Cardiac fibroblast (primary cell): ENCODE results near the gene TLR5.

Experiments used
- DNase-seq, 2 donors: peaks; one replicate each; pipeline versions ENCODE4 v3.0.0 to v3.0.0-alpha.2; 2010; ENCODE audit warnings: low read depth in 2 of 2
- H3K4me3 ChIP-seq, 2 donors: replicated peaks in 1 of 2; 1 replicate in 1 of 2; 2 replicates in 1 of 2; pipeline ENCODE4 v1.5.1; 2011; ENCODE audit warnings: low read depth in 2 of 2, low read length in 2 of 2, mild to moderate bottlenecking in 2 of 2, moderate library complexity in 1 of 2
- TF ChIP-seq, protein P1 (sequence below): IDR thresholded peaks from one replicate; pipeline ENCODE4 v1.5.1; 2011; ENCODE audit warnings: low read depth, mild to moderate bottlenecking, low read length, inconsistent platforms

Gene TLR5

GRCh38 chr1:223102797-223103533 is 40.1 kb downstream of the TLR5 start:
- TF ChIP-seq, protein P1, sequence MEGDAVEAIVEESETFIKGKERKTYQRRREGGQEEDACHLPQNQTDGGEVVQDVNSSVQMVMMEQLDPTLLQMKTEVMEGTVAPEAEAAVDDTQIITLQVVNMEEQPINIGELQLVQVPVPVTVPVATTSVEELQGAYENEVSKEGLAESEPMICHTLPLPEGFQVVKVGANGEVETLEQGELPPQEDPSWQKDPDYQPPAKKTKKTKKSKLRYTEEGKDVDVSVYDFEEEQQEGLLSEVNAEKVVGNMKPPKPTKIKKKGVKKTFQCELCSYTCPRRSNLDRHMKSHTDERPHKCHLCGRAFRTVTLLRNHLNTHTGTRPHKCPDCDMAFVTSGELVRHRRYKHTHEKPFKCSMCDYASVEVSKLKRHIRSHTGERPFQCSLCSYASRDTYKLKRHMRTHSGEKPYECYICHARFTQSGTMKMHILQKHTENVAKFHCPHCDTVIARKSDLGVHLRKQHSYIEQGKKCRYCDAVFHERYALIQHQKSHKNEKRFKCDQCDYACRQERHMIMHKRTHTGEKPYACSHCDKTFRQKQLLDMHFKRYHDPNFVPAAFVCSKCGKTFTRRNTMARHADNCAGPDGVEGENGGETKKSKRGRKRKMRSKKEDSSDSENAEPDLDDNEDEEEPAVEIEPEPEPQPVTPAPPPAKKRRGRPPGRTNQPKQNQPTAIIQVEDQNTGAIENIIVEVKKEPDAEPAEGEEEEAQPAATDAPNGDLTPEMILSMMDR = no peak
- peak; percentile 11 for DNase-seq
- H3K4me3 ChIP-seq = no peak overlapping the region

DNA sequence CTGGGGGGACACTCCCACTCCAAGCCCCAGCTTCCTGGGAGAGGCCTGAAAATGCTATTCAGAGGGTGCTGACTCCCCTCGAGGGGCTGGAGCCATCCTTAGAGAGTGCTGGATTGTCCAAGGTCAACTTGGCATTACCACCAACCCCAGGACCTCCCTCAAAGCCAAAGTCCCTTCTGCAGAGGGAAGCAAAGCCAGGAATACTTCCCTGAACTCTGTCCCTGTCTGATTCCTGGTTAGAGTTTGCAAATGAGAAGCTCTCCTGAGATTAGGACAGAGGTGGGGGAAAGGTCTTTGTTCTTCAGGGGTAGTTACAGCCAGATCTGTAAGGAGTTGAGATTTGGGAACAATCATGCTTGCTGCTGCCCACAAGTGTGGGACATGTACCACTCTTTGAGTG is 45.3 kb downstream of the TLR5 start:
- TF ChIP-seq, protein P1 = no peak
- H3K4me3 ChIP-seq = no peak overlapping the region
- no peak for DNase-seq

GRCh38 chr1:223095870-223096269 is 47.2 kb downstream of the TLR5 start:
- no peak for DNase-seq
- TF ChIP-seq, protein P1 = no peak
- no peak overlapping the region for H3K4me3 ChIP-seq

- no peak for DNase-seq
Observed at GRCh38 chr1:223091896-223092295, 51.2 kb downstream of the TLR5 start.

GRCh38 chr1:223089250-223089649 is 53.8 kb downstream of the TLR5 start:
- DNase-seq = no peak
- H3K4me3 ChIP-seq = no peak overlapping the region
- TF ChIP-seq, protein P1 = no peak

More at GRCh38 chr1:223091896-223092295, 51.2 kb downstream of the TLR5 start:
- no peak overlapping the region for H3K4me3 ChIP-seq
- TF ChIP-seq, protein P1 = no peak

GRCh38 chr1:223088713-223089240 is 54.3 kb downstream of the TLR5 start:
- DNase-seq = no peak
- H3K4me3 ChIP-seq = no peak overlapping the region
- TF ChIP-seq, protein P1 = no peak
